GM12878 (cell line): ENCODE data around the gene ECT2L.

ENCODE experiments used
- CBFB ChIP-seq: IDR thresholded peaks from 2 replicates; pipeline ENCODE4 v1.6.1; 2016; ENCODE audit warnings: antibody characterized with exemption, low read depth
- CEBPB ChIP-seq, 2 experiments: fragments of 150-350 bp in 1 of 2; IDR thresholded peaks; 2 replicates each; pipeline ENCODE4 v1.6.1; 2012 to 2014; ENCODE audit warnings: low read depth in 2 of 2, low read length in 2 of 2, borderline replicate concordance in 1 of 2, inconsistent platforms in 1 of 2
- JUND ChIP-seq: IDR thresholded peaks from 2 replicates; pipeline ENCODE4 v1.6.1; 2012; ENCODE audit warnings: low read depth, mild to moderate bottlenecking, low read length, improper control_type of control experiment, moderate library complexity
- NFYB ChIP-seq: IDR thresholded peaks from 2 replicates; pipeline ENCODE4 v1.6.1; 2011; ENCODE audit warnings: low read depth, mild to moderate bottlenecking, low read length, improper control_type of control experiment, moderate library complexity; ENCODE audit not compliant: insufficient read depth
- POLR2A ChIP-seq: IDR thresholded peaks from 2 replicates; pipeline ENCODE4 v1.6.1; 2011; ENCODE audit warnings: low read depth, mild to moderate bottlenecking, low read length
- STAT1 ChIP-seq: fragments of 450-650 bp; conservative IDR thresholded peaks from 2 replicates; pipeline ENCODE4 v1.6.1; 2014; ENCODE audit warnings: antibody characterized with exemption, mild to moderate bottlenecking
- ZNF622 ChIP-seq: fragments of 450-650 bp; IDR thresholded peaks from 2 replicates; pipeline ENCODE4 v1.6.1; 2017; ENCODE audit warnings: mild to moderate bottlenecking, inconsistent platforms
- TF ChIP-seq, protein P1 (sequence below), 3 experiments: IDR thresholded peaks in 2 of 3; conservative IDR thresholded peaks in 1 of 3; 2 replicates each; pipeline ENCODE4 v1.5.1; 2011; ENCODE audit warnings: low read depth in 3 of 3, low read length in 3 of 3, mild to moderate bottlenecking in 3 of 3, control low read depth in 2 of 3, moderate library complexity in 2 of 3, inconsistent platforms in 1 of 3, mixed read lengths in 1 of 3; ENCODE audit not compliant: control insufficient read depth in 2 of 3, insufficient read depth in 1 of 3; ENCODE audit errors: extremely low read depth in 1 of 3
- TF ChIP-seq, protein P2 (sequence below): IDR thresholded peaks from 2 replicates; pipeline ENCODE4 v1.6.1; 2012; ENCODE audit warnings: low read depth, low read length, improper control_type of control experiment

DNA sequence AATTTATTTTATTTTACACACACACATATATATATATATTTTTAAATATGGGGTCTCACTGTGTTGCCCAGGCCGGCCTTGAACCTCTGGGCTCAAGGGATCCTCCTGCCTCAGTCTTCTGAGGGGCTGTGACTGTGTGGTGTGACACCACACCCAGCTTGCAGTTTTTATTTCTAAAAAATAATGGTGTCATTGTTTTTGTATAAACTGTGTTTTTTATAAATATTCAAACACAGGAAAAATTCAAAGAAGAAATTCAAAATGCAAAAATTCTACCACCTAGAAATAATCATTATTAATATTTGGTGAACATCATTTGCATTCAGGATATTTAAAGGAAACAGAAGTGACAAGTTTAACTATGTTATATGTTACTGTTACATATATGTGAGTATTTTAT lies 19.2 kb upstream of the ECT2L start:
- TF ChIP-seq, protein P1, sequence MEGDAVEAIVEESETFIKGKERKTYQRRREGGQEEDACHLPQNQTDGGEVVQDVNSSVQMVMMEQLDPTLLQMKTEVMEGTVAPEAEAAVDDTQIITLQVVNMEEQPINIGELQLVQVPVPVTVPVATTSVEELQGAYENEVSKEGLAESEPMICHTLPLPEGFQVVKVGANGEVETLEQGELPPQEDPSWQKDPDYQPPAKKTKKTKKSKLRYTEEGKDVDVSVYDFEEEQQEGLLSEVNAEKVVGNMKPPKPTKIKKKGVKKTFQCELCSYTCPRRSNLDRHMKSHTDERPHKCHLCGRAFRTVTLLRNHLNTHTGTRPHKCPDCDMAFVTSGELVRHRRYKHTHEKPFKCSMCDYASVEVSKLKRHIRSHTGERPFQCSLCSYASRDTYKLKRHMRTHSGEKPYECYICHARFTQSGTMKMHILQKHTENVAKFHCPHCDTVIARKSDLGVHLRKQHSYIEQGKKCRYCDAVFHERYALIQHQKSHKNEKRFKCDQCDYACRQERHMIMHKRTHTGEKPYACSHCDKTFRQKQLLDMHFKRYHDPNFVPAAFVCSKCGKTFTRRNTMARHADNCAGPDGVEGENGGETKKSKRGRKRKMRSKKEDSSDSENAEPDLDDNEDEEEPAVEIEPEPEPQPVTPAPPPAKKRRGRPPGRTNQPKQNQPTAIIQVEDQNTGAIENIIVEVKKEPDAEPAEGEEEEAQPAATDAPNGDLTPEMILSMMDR (IDR thresholded peaks at IDR 0.05 in 2 of 3, conservative IDR thresholded peaks at IDR 0.05 in 1 of 3; ENCODE audit: control insufficient read depth in 2 of 3, extremely low read depth in 1 of 3, insufficient read depth in 1 of 3, low read depth in 3 of 3, low read length in 3 of 3) = no peak
- no peak for TF ChIP-seq POLR2A
- TF ChIP-seq JUND = no peak
- TF ChIP-seq STAT1 = no peak
- no peak for TF ChIP-seq NFYB
- TF ChIP-seq, protein P2, sequence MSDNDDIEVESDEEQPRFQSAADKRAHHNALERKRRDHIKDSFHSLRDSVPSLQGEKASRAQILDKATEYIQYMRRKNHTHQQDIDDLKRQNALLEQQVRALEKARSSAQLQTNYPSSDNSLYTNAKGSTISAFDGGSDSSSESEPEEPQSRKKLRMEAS = no peak
- no peak for TF ChIP-seq CBFB
- no peak for TF ChIP-seq CEBPB (IDR thresholded peaks at IDR 0.05; ENCODE audit: borderline replicate concordance in 1 of 2, low read depth in 2 of 2, low read length in 2 of 2)
- TF ChIP-seq ZNF622 = no peak
